ENCODE measurements around the gene CRISP1. TPM values are rescaled to one million over a fixed set of nuclear protein-coding genes. Genes with fewer than 3 reads are reported as not detected.
A peak's percentile ranks its signal among the peaks of the same experiment; 100 is the strongest.

The CRISP1 gene
- total and polyA plus RNA-seq, 10 donors: not detected

GRCh38 chr6:49852975-49853374 lies 13.4 kb downstream of the CRISP1 start:
- no peak for TF ChIP-seq POLR2A (IDR thresholded peaks at IDR 0.05)
- no peak for TF ChIP-seq CTCF (IDR thresholded peaks at IDR 0.05 in 8 of 11, conservative IDR thresholded peaks at IDR 0.05 in 3 of 11)
- no peak for TF ChIP-seq POLR2AphosphoS5 (IDR thresholded peaks at IDR 0.05)
- no peak for DNase-seq
- intact Hi-C loops (cut with DNase I; ENCODE audit: low total_unique reads): no loop called here

GRCh38 chr6:49849213-49849907 lies 17.0 kb downstream of the CRISP1 start:
- WGBS, 5 donors: 13 to 26% (median 21%) methylated on average over 4 of the region's 4 CpGs
- intact Hi-C loops (cut with DNase I; ENCODE audit: low total_unique reads): loop anchor here (5.0 kb wide), 1 partner anchor 317 kb away; no protein-coding TSS in a partner anchor

More at GRCh38 chr6:49852975-49853374, 13.4 kb downstream of the CRISP1 start:
- Histone ChIP-seq H3K27me3 (replicated peaks in 1 of 7) (no peaks in the 10 kb centered on the region), H3K4me1 (no peaks in the 10 kb centered on the region), H3K4me3 (no peak overlapping the region), H3K36me3 (no peaks in the 10 kb centered on the region), H3K27ac (no peak overlapping the region), H3K9me3 (no peaks in the 10 kb centered on the region)
- WGBS, 5 donors: 70 to 91% (median 78%) methylated on average over 2 of the region's 2 CpGs

GRCh38 chr6:49847673-49848072 lies 18.7 kb downstream of the CRISP1 start:
- no peak for TF ChIP-seq POLR2A (IDR thresholded peaks at IDR 0.05)
- no peak for TF ChIP-seq POLR2AphosphoS5 (IDR thresholded peaks at IDR 0.05)
- no peak for TF ChIP-seq CTCF (IDR thresholded peaks at IDR 0.05 in 8 of 11, conservative IDR thresholded peaks at IDR 0.05 in 3 of 11)
- intact Hi-C loops (cut with DNase I; ENCODE audit: low total_unique reads): loop anchor here (5.0 kb wide), 1 partner anchor 315 kb away; no protein-coding TSS in a partner anchor
- 77 to 89% (median 80%) methylated on average over 2 of the region's 2 CpGs for WGBS, 5 donors
- Histone ChIP-seq H3K9me3 (no peaks in the 10 kb centered on the region), H3K27ac (no peak overlapping the region), H3K4me1 (no peaks in the 10 kb centered on the region), H3K36me3 (no peaks in the 10 kb centered on the region), H3K4me3 (no peak overlapping the region), H3K27me3 (replicated peaks in 1 of 7) (no peaks in the 10 kb centered on the region)
- DNase-seq: no peak

More at GRCh38 chr6:49849213-49849907, 17.0 kb downstream of the CRISP1 start:
- Histone ChIP-seq H3K9me3 (no peaks in the 10 kb centered on the region), H3K27ac (no peak overlapping the region), H3K27me3 (replicated peaks in 1 of 7) (no peaks in the 10 kb centered on the region), H3K36me3 (no peaks in the 10 kb centered on the region), H3K4me3 (no peak overlapping the region), H3K4me1 (no peaks in the 10 kb centered on the region)
- TF ChIP-seq CTCF (IDR thresholded peaks at IDR 0.05 in 8 of 11, conservative IDR thresholded peaks at IDR 0.05 in 3 of 11) (peak; percentile 21 to 72 (median 61)), POLR2AphosphoS5 (IDR thresholded peaks at IDR 0.05) (no peak)
- no peak for DNase-seq

GRCh38 chr6:49847014-49847413 lies 19.3 kb downstream of the CRISP1 start:
- H3K27me3 ChIP-seq (replicated peaks in 1 of 7): no peaks in the 10 kb centered on the region
- H3K4me1 ChIP-seq: no peaks in the 10 kb centered on the region
- intact Hi-C loops (cut with DNase I; ENCODE audit: low total_unique reads): loop anchor here (5.0 kb wide), 1 partner anchor 315 kb away; no protein-coding TSS in a partner anchor
- H3K27ac ChIP-seq: no peak overlapping the region
- no peaks in the 10 kb centered on the region for H3K36me3 ChIP-seq
- WGBS, 5 donors: 87 to 97% (median 89%) methylated on average over 4 of the region's 4 CpGs
- TF ChIP-seq POLR2A (IDR thresholded peaks at IDR 0.05): no peak
- no peak for TF ChIP-seq CTCF (IDR thresholded peaks at IDR 0.05 in 8 of 11, conservative IDR thresholded peaks at IDR 0.05 in 3 of 11)
- TF ChIP-seq POLR2AphosphoS5 (IDR thresholded peaks at IDR 0.05): no peak
- DNase-seq: no peak
- no peaks in the 10 kb centered on the region for H3K9me3 ChIP-seq
- no peak overlapping the region for H3K4me3 ChIP-seq

Data from spleen (tissue), 11 donors.